HCT116 (cell line): Measurements from ENCODE around the gene ANO2. TPM values are rescaled to one million over a fixed set of nuclear protein-coding genes. Genes with fewer than 3 reads are reported as not detected.

Experiments used
- ATAC-seq: fragments of 200-7000 bp; cut with Tn5 transposase; 2 replicates; pipeline ENCODE4 v1.9.1; 2020; ENCODE audit warnings: mild to moderate bottlenecking, moderate library complexity
- BruUV-seq: library from RNA; stranded (reverse); fragments of 400-500 nt; replicated peaks from 2 replicates; lab custom pipeline; 2021; lab: Mats Ljungman, UMichigan
- CTCF ChIA-PET: fragments of 300-600 bp; sonication (Branson Sonifier 250); formaldehyde crosslinking; loops from one replicate; lab custom pipeline; 2021; ENCODE audit warnings: antibody characterized with exemption; lab: Charles Lee
- POLR2A ChIA-PET: fragments of 300-600, 350-600 bp; sonication (Branson Sonifier 250); formaldehyde crosslinking; loops from one replicate; lab custom pipeline; 2021; ENCODE audit warnings: antibody characterized with exemption; lab: Charles Lee
- RAD21 ChIA-PET, 2 experiments: fragments of 300-600 bp; sonication (Branson Sonifier 250); formaldehyde crosslinking; loops; one replicate each; lab custom pipeline; 2023; ENCODE audit warnings: low total read pairs in 2 of 2; ENCODE audit not compliant: uncharacterized antibody in 2 of 2, unreplicated experiment in 2 of 2, low non-redundant PET in 1 of 2; lab: Charles Lee
- DNase-seq: peaks from one replicate; pipeline ENCODE4 v3.0.0-alpha.2; 2010; ENCODE audit warnings: low read depth, low spot score
- H2AFZ ChIP-seq: fragments of 200-600 bp; shearing (Covaris generic), sonication (generic); 2 replicates; pipeline ENCODE4 v1.6.1; 2017; ENCODE audit warnings: low read depth, mixed run types, mixed read lengths, antibody characterized with exemption, low read length; ENCODE audit not compliant: poor library complexity, severe bottlenecking
- H3K27ac ChIP-seq: 2 replicates; pipeline ENCODE4 v1.5.1; 2012; ENCODE audit warnings: low read depth, low read length
- H3K27me3 ChIP-seq: fragments of 200-600 bp; sonication (generic); 2 replicates; pipeline ENCODE4 v1.6.1; 2016; ENCODE audit warnings: mixed run types, low read length, mixed read lengths; ENCODE audit not compliant: insufficient read depth
- H3K36me3 ChIP-seq, 2 experiments: fragments of 200-500 bp in 1 of 2; fragments of 200-600 bp in 1 of 2; sonication (Bioruptor generic) in 1 of 2; sonication (generic) in 1 of 2; 2 replicates each; pipeline versions ENCODE4 v1.5.1 to v1.6.1; 2014 to 2016; ENCODE audit warnings: low read length in 2 of 2, inconsistent platforms in 1 of 2, mixed read lengths in 1 of 2, mixed run types in 1 of 2; ENCODE audit not compliant: insufficient read depth in 2 of 2, control insufficient read depth in 1 of 2
- H3K4me1 ChIP-seq, 2 experiments: fragments of 200-600 bp in 1 of 2; sonication (generic) in 1 of 2; 2 replicates each; pipeline versions ENCODE4 v1.5.1 to v1.6.1; 2012 to 2017; ENCODE audit warnings: low read length in 2 of 2, inconsistent platforms in 1 of 2, mild to moderate bottlenecking in 1 of 2, mixed read lengths in 1 of 2, mixed run types in 1 of 2, moderate library complexity in 1 of 2; ENCODE audit not compliant: insufficient read depth in 2 of 2, control insufficient read depth in 1 of 2
- H3K4me2 ChIP-seq: fragments of 200-600 bp; sonication (generic); 2 replicates; pipeline ENCODE4 v1.6.1; 2017; ENCODE audit warnings: mixed run types, low read length, mixed read lengths
- H3K4me3 ChIP-seq, 2 experiments: fragments of 200-600 bp in 1 of 2; sonication (generic) in 1 of 2; replicated peaks in 1 of 2; 2 replicates each; pipeline ENCODE4 v1.5.1; 2011 to 2016; ENCODE audit warnings: low read length in 2 of 2, control low read depth in 1 of 2, low read depth in 1 of 2, mild to moderate bottlenecking in 1 of 2, mixed read lengths in 1 of 2, mixed run types in 1 of 2
- H3K79me2 ChIP-seq: fragments of 200-600 bp; sonication (generic); 2 replicates; pipeline ENCODE4 v1.6.1; 2017; ENCODE audit warnings: mild to moderate bottlenecking, mixed run types, low read length, moderate library complexity, mixed read lengths; ENCODE audit not compliant: insufficient read depth
- H3K9ac ChIP-seq: fragments of 200-600 bp; sonication (generic); 2 replicates; pipeline ENCODE4 v1.6.1; 2016; ENCODE audit warnings: low read length, mixed read lengths
- H3K9me2 ChIP-seq: fragments of 200-600 bp; sonication (generic), shearing (Covaris generic); 2 replicates; pipeline ENCODE4 v1.6.1; 2017; ENCODE audit warnings: mixed run types, mild to moderate bottlenecking, moderate library complexity; ENCODE audit not compliant: insufficient read depth
- H3K9me3 ChIP-seq, 2 experiments: fragments of 200-500 bp in 1 of 2; fragments of 200-600 bp in 1 of 2; sonication (Bioruptor generic) in 1 of 2; sonication (generic) in 1 of 2; 2 replicates each; pipeline ENCODE4 v1.6.1; 2014 to 2017; ENCODE audit warnings: low read length in 2 of 2, mixed read lengths in 2 of 2, inconsistent platforms in 1 of 2, low read depth in 1 of 2, mild to moderate bottlenecking in 1 of 2, mixed run types in 1 of 2, moderate library complexity in 1 of 2; ENCODE audit not compliant: control insufficient read depth in 1 of 2, insufficient read depth in 1 of 2
- H4K20me1 ChIP-seq: fragments of 200-600 bp; sonication (generic), shearing (Covaris generic); 2 replicates; pipeline ENCODE4 v1.6.1; 2017; ENCODE audit warnings: mixed run types, mild to moderate bottlenecking, moderate library complexity; ENCODE audit not compliant: insufficient read depth
- ATF3 ChIP-seq: IDR thresholded peaks from 2 replicates; pipeline ENCODE4 v1.6.1; 2012
- CEBPB ChIP-seq: IDR thresholded peaks from 2 replicates; pipeline ENCODE4 v1.6.1; 2012; ENCODE audit warnings: low read depth
- CTCF ChIP-seq, 3 experiments: fragments of 200-600 bp in 1 of 3; sonication (generic) in 1 of 3; IDR thresholded peaks in 2 of 3; conservative IDR thresholded peaks in 1 of 3; 2 replicates each; pipeline ENCODE4 v1.5.1; 2012 to 2017; ENCODE audit warnings: low read depth in 2 of 3, low read length in 2 of 3, antibody characterized with exemption in 1 of 3, borderline replicate concordance in 1 of 3, control low read depth in 1 of 3, mild to moderate bottlenecking in 1 of 3, mixed read lengths in 1 of 3, mixed run types in 1 of 3, moderate library complexity in 1 of 3; ENCODE audit not compliant: insufficient read depth in 1 of 3
- ELF1 ChIP-seq: IDR thresholded peaks from 2 replicates; pipeline ENCODE4 v1.6.1; 2012; ENCODE audit warnings: low read depth, borderline replicate concordance
- EZH2 ChIP-seq: fragments of 200-600 bp; sonication (generic); IDR thresholded peaks from 2 replicates; pipeline ENCODE4 v1.6.1; 2017; ENCODE audit warnings: antibody characterized with exemption, mixed run types
- EZH2phosphoT487 ChIP-seq: fragments of 200-600 bp; IDR thresholded peaks from 2 replicates; pipeline ENCODE4 v1.6.1; 2018; ENCODE audit warnings: antibody characterized with exemption, borderline replicate concordance
- FOSL1 ChIP-seq: IDR thresholded peaks from 2 replicates; pipeline ENCODE4 v1.6.1; 2012; ENCODE audit warnings: low read depth
- JUND ChIP-seq: IDR thresholded peaks from 2 replicates; pipeline ENCODE4 v1.6.1; 2012
- POLR2A ChIP-seq: IDR thresholded peaks from 2 replicates; pipeline ENCODE4 v1.7.0; 2011; ENCODE audit warnings: borderline replicate concordance; ENCODE audit not compliant: insufficient read depth, insufficient read length; ENCODE audit errors: extremely low read depth
- POLR2AphosphoS5 ChIP-seq: IDR thresholded peaks from 2 replicates; pipeline ENCODE4 v1.6.1; 2011; ENCODE audit warnings: mild to moderate bottlenecking, low read depth, low read length, moderate library complexity
- RAD21 ChIP-seq: IDR thresholded peaks from 2 replicates; pipeline ENCODE4 v1.6.1; 2012; ENCODE audit warnings: low read depth, mild to moderate bottlenecking
- REST ChIP-seq: IDR thresholded peaks from 2 replicates; pipeline ENCODE4 v1.6.1; 2012; ENCODE audit warnings: low read depth
- SIN3A ChIP-seq: IDR thresholded peaks from 2 replicates; pipeline ENCODE4 v1.6.1; 2012; ENCODE audit warnings: low read depth
- SP1 ChIP-seq: IDR thresholded peaks from 2 replicates; pipeline ENCODE4 v1.6.1; 2012; ENCODE audit warnings: low read depth
- SRF ChIP-seq: IDR thresholded peaks from 2 replicates; pipeline ENCODE4 v1.6.1; 2012; ENCODE audit warnings: low read depth
- TCF7L2 ChIP-seq: IDR thresholded peaks from 2 replicates; pipeline ENCODE4 v1.7.0; 2011; ENCODE audit warnings: borderline replicate concordance, inconsistent platforms; ENCODE audit not compliant: insufficient read depth, insufficient read length; ENCODE audit errors: extremely low read depth
- ZFX ChIP-seq: fragments of 450-650 bp; IDR thresholded peaks from 2 replicates; pipeline ENCODE4 v1.6.1; 2017
- intact Hi-C: fragments of 100-400 bp; cut with micrococcal nuclease; formaldehyde crosslinking; loops from 2 replicates; pipeline ENCODE4 v1.10.0; 2022
- total RNA-seq: library from RNA; stranded (reverse); gene quantifications from one replicate; pipeline ENCODE4 v1.2.1, GENCODE V29; 2021; ENCODE audit not compliant: unreplicated experiment
- TF ChIP-seq, protein P1 (sequence below): IDR thresholded peaks from 2 replicates; pipeline ENCODE4 v1.6.1; 2012
- TF ChIP-seq, protein P2 (sequence below): IDR thresholded peaks from 2 replicates; pipeline ENCODE4 v1.6.1; 2011; ENCODE audit warnings: mild to moderate bottlenecking, low read length, moderate library complexity; ENCODE audit not compliant: insufficient replicate concordance; ENCODE audit errors: extremely low read depth

The ANO2 gene
- total RNA-seq, 1 experiment from 2014 or later: not detected

- DNase-seq: no peak
- ChIA-PET CTCF (no interaction called here), RAD21 (no interaction called here), POLR2A (no interaction called here)
- TF ChIP-seq TCF7L2: no peak
- TF ChIP-seq SRF: no peak
- TF ChIP-seq JUND: no peak
- TF ChIP-seq ATF3: no peak
- no peak for TF ChIP-seq ZFX
- TF ChIP-seq SP1: no peak
- TF ChIP-seq EZH2: no peak
- TF ChIP-seq, protein P1, sequence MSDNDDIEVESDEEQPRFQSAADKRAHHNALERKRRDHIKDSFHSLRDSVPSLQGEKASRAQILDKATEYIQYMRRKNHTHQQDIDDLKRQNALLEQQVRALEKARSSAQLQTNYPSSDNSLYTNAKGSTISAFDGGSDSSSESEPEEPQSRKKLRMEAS: no peak
- no peak for TF ChIP-seq REST
- no peak for TF ChIP-seq FOSL1
- no peak for TF ChIP-seq POLR2A
- no peak for TF ChIP-seq ELF1
- TF ChIP-seq CTCF (IDR thresholded peaks at IDR 0.05 in 2 of 3, conservative IDR thresholded peaks at IDR 0.05 in 1 of 3; ENCODE audit: borderline replicate concordance in 1 of 3, insufficient read depth in 1 of 3, low read depth in 2 of 3, low read length in 2 of 3): no peak
- no peak for TF ChIP-seq CEBPB
- TF ChIP-seq SIN3A: no peak
- TF ChIP-seq RAD21: no peak
- no peak for TF ChIP-seq EZH2phosphoT487
- TF ChIP-seq, protein P2, sequence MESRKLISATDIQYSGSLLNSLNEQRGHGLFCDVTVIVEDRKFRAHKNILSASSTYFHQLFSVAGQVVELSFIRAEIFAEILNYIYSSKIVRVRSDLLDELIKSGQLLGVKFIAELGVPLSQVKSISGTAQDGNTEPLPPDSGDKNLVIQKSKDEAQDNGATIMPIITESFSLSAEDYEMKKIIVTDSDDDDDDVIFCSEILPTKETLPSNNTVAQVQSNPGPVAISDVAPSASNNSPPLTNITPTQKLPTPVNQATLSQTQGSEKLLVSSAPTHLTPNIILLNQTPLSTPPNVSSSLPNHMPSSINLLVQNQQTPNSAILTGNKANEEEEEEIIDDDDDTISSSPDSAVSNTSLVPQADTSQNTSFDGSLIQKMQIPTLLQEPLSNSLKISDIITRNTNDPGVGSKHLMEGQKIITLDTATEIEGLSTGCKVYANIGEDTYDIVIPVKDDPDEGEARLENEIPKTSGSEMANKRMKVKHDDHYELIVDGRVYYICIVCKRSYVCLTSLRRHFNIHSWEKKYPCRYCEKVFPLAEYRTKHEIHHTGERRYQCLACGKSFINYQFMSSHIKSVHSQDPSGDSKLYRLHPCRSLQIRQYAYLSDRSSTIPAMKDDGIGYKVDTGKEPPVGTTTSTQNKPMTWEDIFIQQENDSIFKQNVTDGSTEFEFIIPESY: no peak
- TF ChIP-seq POLR2AphosphoS5: no peak
- intact Hi-C loops: no loop called here
- no peak overlapping the region for H3K4me3 ChIP-seq
- H3K27ac ChIP-seq: no peak overlapping the region
- H3K9me2 ChIP-seq: no peaks in the 10 kb centered on the region
- H3K36me3 ChIP-seq: no peaks in the 10 kb centered on the region
- H3K9me3 ChIP-seq: no peaks in the 10 kb centered on the region
- H4K20me1 ChIP-seq: no peaks in the 10 kb centered on the region
- H3K4me1 ChIP-seq: no peaks in the 10 kb centered on the region
- H2AFZ ChIP-seq: no peak overlapping the region
- no peak overlapping the region for H3K9ac ChIP-seq
- no peak overlapping the region for H3K4me2 ChIP-seq
- ATAC-seq: no peak
- no peaks in the 10 kb centered on the region for H3K79me2 ChIP-seq
- BruUV-seq: no TSS peak
- H3K27me3 ChIP-seq: peaks cover 61% of the 10 kb centered on the region
Observed at GRCh38 chr12:5650281-5650680, 294.8 kb downstream of the ANO2 start.
